WTC11 (cell line): ENCODE measurements around the gene PRPSAP1.

ENCODE experiments used
- CTCF ChIP-seq: fragments of 200-600 bp; IDR thresholded peaks from 2 replicates; pipeline ENCODE4 v1.8.0; 2022; ENCODE audit warnings: antibody characterized with exemption
- ELF4 ChIP-seq: sonication (generic); formaldehyde crosslinking; IDR thresholded peaks from 2 replicates; pipeline ENCODE4 v1.8.1; 2022; ENCODE audit warnings: low read depth, mild to moderate bottlenecking, moderate library complexity, missing genetic modification reagents
- MXD4 ChIP-seq: fragments of 250-450 bp; sonication (Bioruptor Pico); IDR thresholded peaks from 2 replicates; pipeline ENCODE4 v1.8.0; 2021; ENCODE audit warnings: mild to moderate bottlenecking, moderate library complexity, borderline replicate concordance

- TF ChIP-seq CTCF (no peak), ELF4 (CRISPR knock-in tag) (no peak), MXD4 (CRISPR knock-in tag) (no peak)
These were observed 30.7 kb upstream of the PRPSAP1 start, which contains the start of gene SPHK1 for GRCh38 chr17:76384222-76384986.
